ENCODE results near the gene SMARCC2.
A peak's percentile ranks its signal among the peaks of the same experiment; 100 is the strongest.

SMARCC2 gene

DNA sequence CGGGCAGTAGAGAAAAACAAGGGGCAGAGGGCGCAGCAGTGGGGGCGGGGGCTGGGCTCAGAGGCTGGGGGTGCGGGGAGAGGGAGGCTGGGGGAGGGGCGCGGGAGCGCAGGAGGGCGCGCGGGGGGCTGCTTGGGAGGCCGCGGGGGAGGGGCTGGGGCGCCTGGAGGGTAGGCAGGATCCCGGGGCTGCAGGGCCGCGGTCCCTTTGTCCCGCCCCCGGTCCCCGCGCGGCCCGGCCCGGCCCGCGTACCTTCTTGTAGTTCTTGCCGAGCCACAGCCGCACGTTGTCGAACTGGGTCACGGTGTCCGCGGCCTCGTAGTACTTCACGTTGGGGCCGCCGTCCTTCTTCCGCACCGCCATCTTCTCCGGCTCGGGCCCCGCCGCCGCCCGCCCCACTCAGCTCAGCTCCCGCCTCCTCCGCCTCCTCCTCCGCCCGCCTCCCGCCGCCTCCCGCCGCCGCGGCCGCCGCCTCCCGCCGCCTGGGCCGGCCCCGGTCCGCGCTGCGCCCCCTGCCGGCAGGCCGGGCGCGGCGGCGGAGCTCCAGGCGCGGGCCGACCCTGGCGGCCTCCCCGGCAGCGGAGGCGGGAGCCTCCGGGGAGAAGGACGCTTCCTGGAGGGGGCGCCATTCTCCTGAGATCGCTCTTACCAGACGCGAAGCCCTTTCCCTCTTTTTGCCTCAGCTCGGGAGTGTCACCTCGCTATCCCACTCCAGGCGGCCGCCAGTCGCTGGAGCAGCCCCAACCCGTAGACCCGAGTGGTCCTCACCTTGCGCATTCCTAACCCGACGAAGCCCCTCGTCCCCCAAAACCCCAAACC lies at the start of gene SMARCC2:
TSS of gene SMARCC2 (minus strand) at position 385 of the 819 bp plus-strand sequence. CDS start at position 363, 22 bp downstream.
- peak; percentile 49 to 66 for DNase-seq (ENCODE audit: low read depth in 2 of 2)

DNA sequence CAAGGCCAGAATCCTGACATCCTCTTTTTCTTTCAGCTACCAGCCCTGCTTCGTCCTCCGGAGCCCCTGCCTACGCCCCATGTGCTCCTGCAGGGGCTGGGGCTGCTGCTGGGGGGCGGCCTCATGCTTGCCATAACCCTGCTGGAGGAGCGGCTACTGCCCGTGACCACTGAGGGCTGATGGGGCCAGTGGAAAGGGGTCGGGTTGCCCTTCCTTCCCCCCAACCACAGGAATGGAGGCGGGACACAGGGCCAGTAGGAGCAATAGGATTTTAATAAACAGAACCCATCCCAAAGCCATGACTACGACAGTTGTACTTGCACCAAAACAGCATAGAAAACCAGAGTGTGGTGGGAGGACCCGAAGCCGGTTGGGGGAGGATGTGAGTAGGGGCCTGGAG lies 48.3 kb upstream of the SMARCC2 start:
- no peak for DNase-seq (ENCODE audit: low read depth in 2 of 2)

DNA sequence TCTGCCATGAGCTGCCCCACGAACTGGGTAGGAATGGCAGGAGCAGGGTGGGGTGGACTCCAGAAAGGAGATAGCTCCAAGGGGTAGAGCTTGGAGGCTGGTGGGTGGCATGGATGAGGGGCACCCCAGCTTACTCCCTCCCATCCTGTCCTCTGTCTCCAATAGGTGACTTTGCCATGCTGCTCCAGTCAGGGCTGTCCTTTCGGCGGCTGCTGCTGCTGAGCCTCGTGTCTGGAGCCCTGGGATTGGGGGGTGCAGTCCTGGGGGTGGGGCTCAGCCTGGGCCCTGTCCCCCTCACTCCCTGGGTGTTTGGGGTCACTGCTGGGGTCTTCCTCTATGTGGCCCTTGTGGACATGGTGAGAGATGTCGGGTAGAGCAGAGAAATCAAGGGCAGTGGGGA lies 47.7 kb upstream of the SMARCC2 start:
- DNase-seq (ENCODE audit: low read depth in 2 of 2), result no peak

DNA sequence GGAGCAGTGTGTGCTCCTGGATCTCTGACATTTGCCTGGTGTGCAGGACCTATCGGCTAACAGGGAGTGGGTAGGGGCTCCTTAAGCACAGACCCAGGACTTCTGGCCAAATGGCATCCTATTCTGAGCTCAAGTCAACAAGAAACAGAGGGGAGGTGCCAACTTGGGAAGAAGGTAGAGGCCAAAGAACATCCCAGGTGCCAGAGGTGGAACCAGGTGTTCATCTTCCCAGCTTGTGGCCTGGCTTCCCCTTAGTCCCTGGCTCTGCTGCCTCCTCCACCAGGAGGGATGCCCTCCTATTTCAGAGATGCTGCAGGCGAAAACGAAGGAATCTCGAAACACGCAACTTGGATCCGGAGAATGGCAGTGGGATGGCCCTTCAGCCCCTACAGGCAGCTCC lies 46.8 kb upstream of the SMARCC2 start:
- DNase-seq (ENCODE audit: low read depth in 2 of 2), result no peak

DNA sequence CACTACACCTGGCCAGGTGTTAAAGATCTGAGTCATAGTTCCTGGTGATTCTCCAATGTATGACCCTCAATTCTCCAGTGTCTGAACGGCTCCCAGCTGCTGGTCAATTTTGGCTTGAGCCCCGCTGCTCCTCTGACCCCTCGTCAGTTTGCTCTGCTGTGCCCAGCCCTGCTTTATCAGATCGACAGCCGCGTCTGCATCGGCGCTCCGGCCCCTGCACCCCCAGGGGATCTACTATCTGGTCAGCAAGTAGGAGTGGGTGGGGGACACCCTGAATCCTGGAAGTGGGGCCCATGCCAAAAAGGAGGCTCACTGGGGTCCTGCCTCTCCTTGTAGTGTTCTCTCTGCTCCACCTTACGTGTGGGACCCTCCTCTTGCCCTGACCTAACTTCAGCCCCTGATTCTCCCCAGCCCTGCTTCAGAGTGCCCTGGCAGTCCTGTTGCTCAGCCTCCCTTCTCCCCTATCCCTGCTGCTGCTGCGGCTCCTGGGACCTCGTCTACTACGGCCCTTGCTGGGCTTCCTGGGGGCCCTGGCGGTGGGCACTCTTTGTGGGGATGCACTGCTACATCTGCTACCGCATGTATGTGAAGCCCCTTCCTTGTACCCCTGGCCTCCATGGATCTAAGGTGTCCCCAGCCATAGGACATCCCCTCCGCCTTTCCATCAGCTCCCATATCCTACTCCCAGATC lies 45.6 kb upstream of the SMARCC2 start:
- no peak for DNase-seq (ENCODE audit: low read depth in 2 of 2)

DNA sequence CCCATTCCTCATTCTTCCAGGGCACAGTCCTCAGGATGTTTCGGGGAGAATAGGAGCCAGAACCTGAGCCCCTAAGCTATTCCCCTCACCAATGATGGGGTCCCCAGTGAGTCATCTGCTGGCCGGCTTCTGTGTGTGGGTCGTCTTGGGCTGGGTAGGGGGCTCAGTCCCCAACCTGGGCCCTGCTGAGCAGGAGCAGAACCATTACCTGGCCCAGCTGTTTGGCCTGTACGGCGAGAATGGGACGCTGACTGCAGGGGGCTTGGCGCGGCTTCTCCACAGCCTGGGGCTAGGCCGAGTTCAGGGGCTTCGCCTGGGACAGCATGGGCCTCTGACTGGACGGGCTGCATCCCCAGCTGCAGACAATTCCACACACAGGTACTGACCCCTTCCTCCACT lies 41.9 kb upstream of the SMARCC2 start:
- DNase-seq (ENCODE audit: low read depth in 2 of 2), result no peak

DNA sequence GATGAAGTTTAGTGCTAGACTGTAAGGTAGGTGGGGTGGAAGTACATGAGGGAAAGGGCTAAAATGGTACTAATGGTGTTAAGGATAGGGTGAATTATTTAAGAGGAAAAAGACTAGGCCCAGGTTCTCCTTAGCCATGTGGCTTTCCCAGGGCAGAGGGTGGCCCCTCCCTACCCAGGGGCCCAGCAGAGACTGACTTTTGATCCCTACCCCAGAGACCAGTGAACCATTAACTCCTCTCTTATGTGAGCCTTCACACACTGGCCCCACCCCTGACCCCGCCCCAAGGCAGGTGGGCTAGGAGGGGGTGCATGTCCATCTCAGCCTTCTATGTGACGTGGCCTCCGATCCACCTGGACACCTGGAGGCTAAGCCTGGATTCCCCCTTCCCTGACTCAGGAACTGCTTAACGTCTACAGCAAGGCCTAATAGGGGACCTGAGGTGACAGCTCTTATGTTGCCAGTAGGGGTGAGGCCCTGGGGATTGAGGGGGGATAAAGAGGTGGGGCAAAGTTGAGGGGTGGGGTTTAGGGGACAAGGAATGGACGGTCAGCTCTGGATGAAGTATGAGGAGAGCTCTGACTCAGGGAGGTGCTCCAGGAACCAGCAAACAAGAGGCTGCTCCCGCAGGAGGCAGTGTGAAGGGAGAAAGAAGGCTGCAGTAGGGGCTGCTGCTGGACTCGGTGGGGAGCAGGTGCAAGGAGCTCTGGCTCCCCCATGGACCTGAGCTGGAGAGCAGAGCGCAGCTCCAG lies 41.3 kb upstream of the SMARCC2 start:
- no peak for DNase-seq (ENCODE audit: low read depth in 2 of 2)

DNA sequence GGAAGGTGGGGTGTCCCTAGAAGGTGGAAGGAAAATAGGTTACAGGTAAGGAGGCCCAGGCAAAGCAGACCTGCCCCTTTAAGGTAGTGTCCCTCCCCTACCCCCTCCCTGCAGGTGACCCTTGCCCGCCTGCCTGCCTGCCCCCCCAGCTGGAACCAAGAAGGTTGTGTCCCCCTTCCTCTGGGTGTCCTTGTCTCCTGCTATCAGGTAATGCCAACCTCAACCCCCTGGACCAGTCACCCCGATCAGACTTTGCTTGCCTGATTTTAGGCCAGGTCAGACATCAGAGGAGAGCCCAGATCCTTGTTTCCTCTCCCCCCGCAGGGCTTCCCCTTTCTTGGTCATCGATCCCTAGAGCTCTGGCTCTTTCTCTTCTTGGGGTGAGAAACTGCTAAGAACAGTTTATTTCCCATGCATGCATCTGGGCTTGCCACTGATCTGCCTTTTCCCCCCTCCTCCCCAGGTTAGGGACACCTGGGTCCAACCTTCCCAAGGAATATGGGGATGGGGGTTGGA lies 40.7 kb upstream of the SMARCC2 start, which contains the start of gene SLC39A5:
TSS of gene SLC39A5 (plus strand) at position 136 of the 516 bp plus-strand sequence. CDS start 1,224 bp downstream, outside the sequence.
- no peak for DNase-seq (ENCODE audit: low read depth in 2 of 2)

DNA sequence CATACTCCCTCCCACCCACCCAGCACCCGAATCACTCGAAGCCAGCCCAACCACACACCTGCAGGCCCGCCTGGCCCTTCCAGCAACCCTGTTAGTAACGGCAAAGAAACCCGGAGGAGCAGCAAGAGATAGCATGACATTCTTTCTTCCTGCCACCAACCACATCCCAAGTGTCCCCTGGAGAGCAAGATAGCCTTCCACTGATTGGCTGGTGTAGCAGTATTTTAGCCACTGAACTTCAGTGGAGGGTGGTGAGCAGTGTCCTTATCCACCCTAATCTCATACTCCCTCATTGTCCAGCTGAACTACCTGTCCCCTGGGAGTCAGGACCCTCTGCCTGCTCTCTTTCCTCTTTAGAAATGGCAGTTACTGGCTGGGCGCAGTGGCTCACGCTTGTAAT lies 39.8 kb upstream of the SMARCC2 start:
- DNase-seq (ENCODE audit: low read depth in 2 of 2), result no peak

DNA sequence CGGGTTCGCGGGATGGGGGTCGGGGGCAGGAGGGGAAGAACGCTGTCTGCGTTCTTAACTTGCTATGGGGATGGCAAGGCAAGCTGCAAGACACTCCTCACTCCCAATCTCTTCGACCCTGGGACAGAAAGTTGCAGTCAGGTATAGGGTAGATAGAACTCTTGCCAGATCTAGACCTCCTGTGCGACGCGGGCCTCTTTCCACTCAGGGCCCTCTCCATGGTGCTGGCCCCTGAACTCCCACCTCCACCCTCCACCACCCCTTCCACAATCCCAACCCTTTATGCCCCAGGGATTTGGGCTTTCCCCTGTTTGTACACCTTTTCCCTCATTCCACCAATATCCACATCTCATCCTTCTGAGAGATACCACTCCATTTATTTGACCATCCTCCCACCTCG lies 35.7 kb upstream of the SMARCC2 start:
- no peak for DNase-seq (ENCODE audit: low read depth in 2 of 2)

DNA sequence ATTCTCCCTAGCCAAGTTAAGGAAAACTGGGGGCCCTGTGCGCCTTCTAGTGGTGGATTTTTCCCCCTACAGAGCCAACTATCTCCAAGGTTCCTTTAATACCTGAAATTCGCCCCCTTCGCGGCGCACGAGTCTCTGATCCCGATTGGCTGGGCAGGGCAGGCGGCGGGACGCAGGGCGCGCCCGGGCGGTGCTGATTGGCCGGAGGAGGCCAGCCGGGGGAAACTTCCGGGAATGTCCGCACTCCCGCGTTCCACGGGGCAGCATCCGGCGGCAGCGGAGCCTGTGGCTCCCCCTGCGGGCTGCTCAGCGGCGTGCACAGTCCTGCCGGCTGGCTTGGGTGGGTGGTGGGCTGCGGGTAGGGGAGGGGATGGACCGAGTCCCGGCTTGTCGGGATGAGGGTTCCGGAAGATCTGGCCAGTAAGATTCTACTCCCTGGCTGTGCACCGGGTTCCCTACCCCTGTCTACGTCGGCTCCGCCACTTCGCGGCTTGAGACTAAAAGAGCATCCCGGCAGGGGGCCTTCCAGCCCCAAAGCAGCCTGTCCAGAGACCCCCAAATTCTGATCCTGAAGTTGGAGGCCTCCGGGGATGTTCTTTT lies 34.9 kb upstream of the SMARCC2 start, which contains the start of gene NABP2:
TSS of gene NABP2 (plus strand) at position 241 of the 600 bp plus-strand sequence. CDS start 515 bp downstream, outside the sequence.
- DNase-seq (ENCODE audit: low read depth in 2 of 2), result peak; percentile 94 to 97

DNA sequence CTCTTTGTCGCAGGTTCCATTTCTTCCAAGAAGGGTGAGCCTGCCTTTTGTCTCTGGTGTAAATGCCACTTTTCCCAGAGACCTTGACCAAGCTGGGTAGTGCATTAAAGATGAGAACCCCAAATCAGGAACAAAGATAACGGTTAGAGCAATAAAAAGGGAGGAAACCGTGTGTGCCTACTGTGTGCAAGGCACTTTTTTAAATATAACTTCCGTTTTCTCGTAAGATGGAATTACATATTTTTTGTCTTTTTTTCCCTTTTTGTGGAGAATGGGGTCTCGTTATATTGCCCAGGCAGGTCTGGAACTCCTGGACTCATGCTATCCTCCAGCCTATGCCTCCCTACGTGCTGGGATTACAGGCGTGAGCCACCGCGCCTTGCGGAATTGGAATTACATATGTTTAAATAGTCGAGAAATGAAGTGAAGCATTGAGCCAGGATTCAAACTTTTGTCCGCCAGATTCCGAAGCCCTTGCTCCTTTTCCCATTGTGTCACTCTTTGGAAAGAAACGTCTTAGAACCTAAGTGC lies 34.4 kb upstream of the SMARCC2 start:
- DNase-seq (ENCODE audit: low read depth in 2 of 2), result no peak

DNA sequence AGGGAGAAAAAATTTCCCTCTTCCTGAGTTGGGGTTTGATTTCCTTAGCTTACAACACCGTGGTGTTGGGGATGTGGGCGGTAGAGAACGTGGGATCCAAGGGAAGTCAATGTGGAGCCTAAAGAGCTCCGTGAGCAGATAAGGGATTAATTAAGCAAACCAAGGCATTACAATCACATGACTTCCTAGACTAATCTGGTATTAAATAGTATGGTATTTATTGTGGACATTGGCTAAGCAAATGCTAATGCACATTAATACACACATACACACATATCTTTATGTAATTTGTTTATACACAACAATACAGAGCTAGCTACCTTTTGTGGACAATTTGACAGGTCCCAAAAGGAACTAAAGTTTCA lies 33.2 kb upstream of the SMARCC2 start:
- no peak for DNase-seq (ENCODE audit: low read depth in 2 of 2)

DNA sequence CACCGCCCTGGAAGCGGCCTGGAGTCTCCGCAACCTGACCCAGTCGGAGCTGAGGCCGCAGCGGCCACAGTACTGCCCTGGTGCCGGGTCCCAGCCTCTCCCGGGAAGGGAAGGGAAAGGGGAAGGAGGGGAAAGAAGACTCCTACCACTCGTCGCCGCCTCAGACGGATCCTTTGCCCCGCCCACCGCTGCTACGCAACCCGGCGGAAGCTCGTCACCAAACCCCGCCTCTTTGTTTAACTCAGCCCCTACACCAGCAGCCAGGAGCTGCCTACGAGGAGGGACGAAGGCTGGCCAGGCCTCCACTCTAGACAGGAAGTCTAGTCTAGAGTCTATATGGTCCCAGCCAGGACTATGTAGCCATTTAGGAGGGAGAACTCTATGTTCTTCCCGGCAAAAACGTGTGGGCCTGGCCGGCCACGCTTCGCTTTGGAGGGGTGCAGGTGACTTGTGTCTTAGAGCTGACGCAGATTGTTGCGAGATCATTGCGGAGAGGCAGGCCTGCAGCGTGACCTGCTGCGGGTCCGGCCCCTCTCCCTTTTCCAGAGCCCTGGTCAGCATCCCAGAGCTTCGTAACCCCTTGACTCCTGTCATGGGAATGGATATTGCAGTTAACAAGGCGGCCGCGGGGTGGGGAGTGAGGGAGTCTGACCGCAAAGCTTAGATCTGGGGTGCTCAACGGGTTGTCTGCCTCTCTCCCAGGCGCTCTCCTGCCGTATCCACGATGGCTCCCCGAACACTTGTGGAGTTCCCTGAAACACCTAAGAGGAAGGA lies 32.7 kb upstream of the SMARCC2 start, which contains the start of gene RNF41:
TSS of gene RNF41 (minus strand) at position 166 of the 774 bp plus-strand sequence. CDS start 7,875 bp downstream, outside the sequence.
- peak; percentile 90 to 92 for DNase-seq (ENCODE audit: low read depth in 2 of 2)

DNA sequence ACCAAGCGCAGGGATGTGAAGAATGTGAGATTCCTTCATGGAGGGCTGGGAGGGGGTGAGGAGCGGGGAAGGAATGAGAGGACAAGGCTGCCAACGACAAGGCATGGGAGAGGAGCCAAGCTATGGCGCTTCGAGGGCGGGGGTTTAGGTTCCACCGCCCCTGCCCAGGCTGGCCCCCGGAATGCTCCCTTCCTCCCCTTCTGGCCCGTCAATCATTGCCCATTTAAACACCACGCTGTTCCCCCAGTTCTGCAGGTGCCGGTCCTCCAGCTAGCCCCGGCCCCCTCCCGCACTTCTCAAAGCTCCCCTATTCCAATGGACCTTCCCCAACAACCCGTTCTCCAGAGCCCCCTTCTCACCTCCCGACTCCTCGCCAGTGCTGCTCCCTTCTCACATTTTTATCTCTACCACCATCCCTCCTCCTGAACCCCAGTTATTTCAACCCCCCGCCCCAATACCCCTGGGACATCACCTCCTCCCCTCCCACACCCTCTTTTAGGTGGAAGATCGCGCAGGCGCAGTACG lies 32.0 kb upstream of the SMARCC2 start:
- peak; percentile 60 for DNase-seq (ENCODE audit: low read depth in 2 of 2)

DNA sequence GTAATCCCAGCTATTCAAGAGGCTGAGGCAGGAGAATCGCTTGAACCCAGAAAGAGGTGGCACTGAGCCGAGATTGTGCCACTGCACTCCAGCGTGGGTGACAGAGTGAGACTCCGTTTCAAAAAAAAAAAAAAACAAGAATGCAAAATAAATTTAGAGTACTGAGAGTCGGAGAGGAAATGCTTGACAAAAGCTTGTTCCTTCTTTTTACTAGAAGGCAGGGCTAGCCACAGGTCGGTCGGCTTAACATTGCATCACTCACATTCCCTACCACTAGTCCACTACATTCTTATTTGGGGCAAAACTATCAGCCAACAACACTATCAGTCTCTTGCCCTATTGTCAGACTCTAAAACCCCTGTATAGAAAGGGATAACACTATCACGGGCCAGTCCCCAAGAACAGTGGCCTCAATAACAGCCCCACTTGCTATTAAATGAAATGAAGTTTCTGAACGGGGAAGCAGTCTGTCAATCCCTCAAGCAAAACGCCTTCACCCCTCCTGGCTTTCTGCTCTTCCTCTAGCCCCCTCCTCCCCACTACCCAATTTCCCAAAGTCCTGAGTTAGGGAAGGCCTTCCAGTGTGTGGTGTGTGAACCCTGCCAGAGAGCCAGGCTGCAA lies 31.4 kb upstream of the SMARCC2 start:
- no peak for DNase-seq (ENCODE audit: low read depth in 2 of 2)

DNA sequence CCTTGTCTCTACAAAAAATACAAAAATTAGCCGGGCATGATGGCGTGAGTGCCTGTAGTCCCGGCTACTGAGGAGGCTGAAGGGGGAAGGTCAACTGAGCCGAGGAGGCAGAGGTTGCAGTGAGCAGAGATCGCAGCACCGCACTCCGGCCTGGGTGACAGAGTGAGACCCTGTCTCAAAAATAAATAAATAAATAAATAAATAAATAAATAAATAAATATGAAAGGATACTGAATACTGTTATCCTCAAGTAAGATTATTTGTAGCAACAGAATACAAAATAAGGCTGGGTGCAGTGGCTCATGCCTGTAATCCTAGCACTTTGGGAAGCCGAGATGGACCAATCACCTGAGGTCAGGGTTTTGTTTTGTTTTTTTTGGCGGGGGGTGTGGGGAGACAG lies 30.6 kb upstream of the SMARCC2 start:
- DNase-seq (ENCODE audit: low read depth in 2 of 2), result no peak

DNA sequence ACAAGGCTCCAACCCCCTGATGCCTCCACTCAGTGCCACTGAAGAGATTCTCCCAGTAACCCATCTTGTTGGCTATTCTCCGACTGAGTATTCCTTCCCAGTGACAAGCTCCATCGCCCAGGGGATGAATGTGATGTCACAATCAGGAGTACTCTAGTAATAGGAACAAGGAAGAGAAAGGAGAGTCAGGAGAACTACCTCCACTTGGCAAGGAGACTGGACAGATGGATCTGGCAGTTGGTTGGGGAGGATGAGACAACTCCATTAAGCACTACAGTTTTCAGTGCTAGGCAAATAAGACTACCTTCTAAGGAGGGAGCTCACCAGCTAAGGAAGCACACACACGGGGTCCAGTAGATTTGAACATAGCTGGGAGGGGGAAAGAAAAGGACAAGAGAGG lies 27.2 kb upstream of the SMARCC2 start:
- DNase-seq (ENCODE audit: low read depth in 2 of 2), result no peak

DNA sequence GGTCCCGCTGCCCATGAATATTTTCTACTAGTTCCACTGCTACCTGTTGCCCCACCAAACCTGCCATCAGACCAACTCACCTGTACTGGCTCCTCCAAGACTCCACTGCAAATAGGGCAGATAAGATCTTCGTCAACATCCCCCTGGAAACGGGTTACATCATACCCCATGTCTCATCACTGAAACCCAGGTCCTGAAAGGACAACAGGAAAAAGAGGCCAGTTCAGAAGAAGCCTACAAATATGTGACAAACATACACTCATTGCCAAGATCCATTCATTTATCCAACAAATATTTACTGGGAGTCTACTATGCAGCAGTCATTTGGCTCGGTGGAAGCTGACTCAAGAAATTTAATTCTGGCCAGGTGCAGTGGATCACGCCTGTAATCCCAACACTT lies 24.6 kb upstream of the SMARCC2 start:
- DNase-seq (ENCODE audit: low read depth in 2 of 2), result no peak

DNA sequence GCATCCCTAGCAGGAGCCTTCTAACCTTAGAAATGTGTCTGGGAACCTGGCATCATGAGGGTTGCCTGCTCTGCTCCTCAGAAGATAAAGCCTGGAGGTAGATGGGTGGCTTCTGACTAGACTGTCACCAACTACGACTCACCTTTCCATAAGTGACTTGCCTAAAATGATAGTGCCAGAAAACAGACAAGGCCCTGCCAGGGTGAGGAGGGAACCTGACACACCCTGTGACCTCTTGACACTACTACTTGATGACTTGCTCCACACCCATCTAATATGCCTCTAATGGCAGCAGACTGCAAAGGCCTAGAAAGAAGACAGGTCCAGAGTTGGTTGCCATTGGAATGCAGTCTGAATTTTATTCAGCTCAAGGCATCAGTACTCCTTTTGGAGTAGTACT lies 23.1 kb upstream of the SMARCC2 start:
- no peak for DNase-seq (ENCODE audit: low read depth in 2 of 2)

Data from fibroblast of skin of left biceps (primary cell).